Activated gamma-delta T cell (primary cell): Measurements from ENCODE around the gene BBOX1.
"Not testable (repeated sequence)": the region's sequence is repeated elsewhere in the genome, so short reads cannot be mapped to it uniquely, and the experiment has no call there.

Experiments used
- DNase-seq: peaks from one replicate; lab custom pipeline; 2025; lab: John Stamatoyannopoulos, UW
- total RNA-seq, 2 donors: gene quantifications; one replicate each; lab custom pipeline; 2026; lab: John Stamatoyannopoulos, UW

BBOX1 gene
- total RNA-seq: 0 reads per million in 2 donors

- no peak for DNase-seq
Measured at GRCh38 chr11:27040302-27041115, at the start of gene BBOX1. TSS of gene BBOX1 (plus strand) at chr11:27040815. CDS start at chr11:27055431, 14,616 bp downstream.

- DNase-seq: no peak
Measured at GRCh38 chr11:26992031-26992541, 48.5 kb upstream of the BBOX1 start.

GRCh38 chr11:26993965-26994457, 46.6 kb upstream of the BBOX1 start, which contains the start of gene FIBIN:
TSS of gene FIBIN (plus strand) at chr11:26994112. CDS start at chr11:26994527, 415 bp downstream.
- no peak for DNase-seq

GRCh38 chr11:26994631-26995095, 46.0 kb upstream of the BBOX1 start:
- no peak for DNase-seq

GRCh38 chr11:26995701-26996460, 44.7 kb upstream of the BBOX1 start:
- no peak for DNase-seq

GRCh38 chr11:26997378-26997777, 43.2 kb upstream of the BBOX1 start:
- no peak for DNase-seq

GRCh38 chr11:27001136-27001730, 39.4 kb upstream of the BBOX1 start:
- not testable (repeated sequence) for DNase-seq

GRCh38 chr11:27002431-27002830, 38.2 kb upstream of the BBOX1 start:
- DNase-seq: no peak

GRCh38 chr11:27002838-27003237, 37.8 kb upstream of the BBOX1 start:
- DNase-seq: no peak

GRCh38 chr11:27004103-27004502, 36.5 kb upstream of the BBOX1 start:
- no peak for DNase-seq

GRCh38 chr11:27008811-27009535, 31.6 kb upstream of the BBOX1 start:
- DNase-seq: no peak

- no peak for DNase-seq
Measured at GRCh38 chr11:27011560-27012233, 28.9 kb upstream of the BBOX1 start.

- DNase-seq: no peak
Measured at GRCh38 chr11:27012234-27012921, 28.2 kb upstream of the BBOX1 start.

GRCh38 chr11:27013781-27014361, 26.7 kb upstream of the BBOX1 start:
- DNase-seq: no peak

GRCh38 chr11:27018902-27019529, 21.6 kb upstream of the BBOX1 start:
- no peak for DNase-seq

GRCh38 chr11:27020751-27021150, 19.9 kb upstream of the BBOX1 start:
- no peak for DNase-seq

- no peak for DNase-seq
Measured at GRCh38 chr11:27022659-27023251, 17.9 kb upstream of the BBOX1 start.

- no peak for DNase-seq
Measured at GRCh38 chr11:27024865-27025264, 15.8 kb upstream of the BBOX1 start.
